HG02623 (cell line): Measurements from ENCODE around the gene ZDHHC19.
"Not testable (repeated sequence)": the region's sequence is repeated elsewhere in the genome, so short reads cannot be mapped to it uniquely, and the experiment has no call there.

Source experiments
- ATAC-seq: cut with Tn5 transposase; IDR thresholded peaks from one replicate; pipeline ENCODE4 v1.9.1; 2021; ENCODE audit warnings: moderate library complexity; ENCODE audit not compliant: unreplicated experiment

ZDHHC19 gene, protein sequence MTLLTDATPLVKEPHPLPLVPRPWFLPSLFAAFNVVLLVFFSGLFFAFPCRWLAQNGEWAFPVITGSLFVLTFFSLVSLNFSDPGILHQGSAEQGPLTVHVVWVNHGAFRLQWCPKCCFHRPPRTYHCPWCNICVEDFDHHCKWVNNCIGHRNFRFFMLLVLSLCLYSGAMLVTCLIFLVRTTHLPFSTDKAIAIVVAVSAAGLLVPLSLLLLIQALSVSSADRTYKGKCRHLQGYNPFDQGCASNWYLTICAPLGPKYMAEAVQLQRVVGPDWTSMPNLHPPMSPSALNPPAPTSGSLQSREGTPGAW

DNA sequence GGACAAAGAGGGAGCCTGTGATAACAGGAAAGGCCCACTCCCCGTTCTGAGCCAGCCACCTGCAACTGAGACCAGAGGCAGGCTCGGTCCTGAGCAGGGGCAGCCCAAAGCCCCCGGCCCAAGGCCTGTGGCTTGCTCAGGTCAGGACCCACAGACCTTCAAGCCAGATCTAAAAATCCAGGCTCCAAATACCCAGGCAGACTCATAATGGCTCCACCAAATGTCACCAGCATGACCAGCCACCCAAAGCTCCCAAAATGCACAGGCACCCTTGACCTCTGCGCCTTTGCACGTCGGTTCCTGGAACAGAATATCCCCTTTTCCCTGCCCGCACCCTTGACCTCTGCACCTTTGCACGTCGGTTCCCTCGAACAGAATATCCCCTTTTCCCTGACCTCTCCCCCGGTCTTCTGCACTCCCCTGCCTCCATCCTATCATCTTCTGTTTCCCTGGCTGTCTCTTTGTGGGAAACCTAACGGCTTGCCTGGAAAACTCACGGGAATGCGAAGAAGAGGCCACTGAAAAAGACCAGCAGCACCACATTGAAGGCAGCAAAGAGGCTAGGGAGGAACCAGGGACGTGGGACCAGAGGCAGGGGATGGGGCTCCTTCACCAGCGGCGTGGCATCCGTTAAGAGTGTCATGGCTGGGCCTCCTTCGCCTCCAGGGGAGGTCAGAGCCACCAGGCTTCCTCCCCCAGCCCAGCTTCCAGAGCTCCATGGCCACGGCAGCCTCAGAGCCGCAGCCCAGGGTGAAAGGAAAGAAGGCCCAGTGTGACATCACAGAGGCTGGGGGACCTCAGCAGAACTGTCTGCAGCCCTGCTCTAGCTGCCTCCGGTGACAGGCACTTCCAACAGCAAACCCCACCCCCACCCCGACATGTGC lies at the start of gene ZDHHC19:
Gene ZDHHC19 (minus strand): TSS at position 728 of the 884 bp plus-strand sequence. CDS start 85 bp downstream, at position 643.
- ATAC-seq, result no peak

DNA sequence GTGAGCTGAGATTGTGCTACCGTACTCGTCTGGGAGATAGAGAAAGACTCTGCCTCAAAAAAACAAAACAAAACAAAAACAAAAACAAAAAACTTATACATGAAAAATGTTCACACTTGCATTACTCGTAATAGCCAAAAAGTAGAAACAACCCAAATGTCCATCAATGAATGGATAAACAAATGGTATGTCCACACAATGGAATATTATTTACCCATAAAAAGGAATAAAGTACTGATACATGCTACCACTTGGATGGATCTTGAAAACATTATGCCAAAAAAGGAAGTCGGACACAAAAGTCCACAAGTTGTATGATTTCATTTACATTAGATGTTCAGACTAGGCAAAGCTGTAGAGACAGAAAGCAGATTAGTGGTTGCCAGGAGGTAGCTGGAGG lies 49.6 kb upstream of the ZDHHC19 start:
- no peak for ATAC-seq

DNA sequence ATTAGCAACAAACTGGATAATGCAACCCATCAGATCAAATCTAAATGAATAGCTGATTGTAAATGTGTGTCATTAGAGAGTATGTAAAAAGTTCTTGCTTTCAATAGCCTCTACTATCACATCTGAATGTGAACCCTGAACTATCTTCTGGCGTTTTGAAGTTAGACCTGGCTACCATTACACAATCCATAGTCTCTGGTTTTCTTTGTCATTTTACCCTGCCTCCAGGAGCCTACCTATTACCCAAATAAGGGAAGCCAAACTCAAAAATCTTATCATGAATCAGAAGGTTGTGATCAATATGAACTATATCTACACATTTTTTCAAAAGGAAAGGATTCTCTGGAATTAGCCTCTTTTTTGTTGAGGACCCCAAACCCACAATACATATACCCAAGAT lies 44.6 kb upstream of the ZDHHC19 start:
- no peak for ATAC-seq

DNA sequence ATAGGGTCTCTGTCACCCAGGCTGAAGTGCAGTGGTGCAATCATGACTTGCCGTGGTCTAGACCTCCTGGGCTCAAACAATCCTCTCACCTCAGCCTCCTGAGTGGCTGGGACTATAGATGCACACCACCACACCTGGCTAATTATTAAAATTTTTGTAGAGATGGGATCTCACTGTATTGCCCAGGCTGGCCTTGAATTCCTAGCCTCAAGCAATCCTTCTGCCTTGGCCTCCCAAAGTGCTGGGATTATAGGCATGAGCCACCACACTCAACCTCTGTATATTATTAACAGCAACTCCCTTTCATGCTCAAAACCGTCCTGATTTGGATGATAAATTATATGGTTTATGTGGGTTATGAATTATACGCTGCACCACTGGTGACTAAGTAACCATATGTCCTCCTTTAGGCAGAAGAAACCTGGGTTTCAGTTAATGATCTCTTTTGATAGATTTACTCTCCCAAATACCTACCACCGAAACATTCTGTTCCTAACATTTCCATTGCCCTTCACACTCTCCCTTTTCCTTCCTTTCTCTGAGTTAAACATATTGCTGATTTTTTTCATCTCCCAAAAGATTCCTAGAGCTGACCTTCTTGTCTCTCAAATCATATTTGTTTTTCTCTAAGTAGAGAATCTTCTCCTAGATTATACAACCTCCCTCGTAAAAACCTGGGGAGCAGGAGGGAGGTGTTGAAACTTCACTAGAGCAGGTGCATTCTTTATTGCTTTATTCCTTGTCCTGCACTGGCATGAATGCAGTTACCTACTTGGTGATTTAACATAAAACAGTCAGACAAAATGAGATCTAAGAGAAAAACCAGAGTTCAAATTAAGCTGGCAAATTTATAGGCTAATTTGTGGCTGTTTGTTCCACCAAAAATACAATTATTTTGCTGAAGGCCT lies 43.4 kb upstream of the ZDHHC19 start:
- no peak for ATAC-seq

DNA sequence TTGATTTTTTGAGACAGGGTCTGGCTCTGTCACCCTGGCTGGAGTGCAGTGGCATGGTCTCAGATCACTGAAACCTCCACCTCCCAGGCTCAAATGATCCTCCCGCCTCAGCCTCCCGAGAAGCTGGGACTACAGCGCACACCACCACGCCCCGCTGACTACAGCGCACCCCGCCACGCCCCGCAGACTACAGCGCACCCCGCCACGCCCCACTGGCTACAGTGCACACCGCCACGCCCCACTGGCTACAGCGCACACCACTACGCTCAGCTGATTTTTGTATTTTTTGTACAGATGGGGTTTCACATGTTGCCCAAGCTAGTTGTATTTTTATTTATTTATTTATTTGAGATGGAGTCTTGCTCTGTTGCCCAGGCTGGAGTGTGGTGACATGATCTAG lies 40.7 kb upstream of the ZDHHC19 start:
- no peak for ATAC-seq

DNA sequence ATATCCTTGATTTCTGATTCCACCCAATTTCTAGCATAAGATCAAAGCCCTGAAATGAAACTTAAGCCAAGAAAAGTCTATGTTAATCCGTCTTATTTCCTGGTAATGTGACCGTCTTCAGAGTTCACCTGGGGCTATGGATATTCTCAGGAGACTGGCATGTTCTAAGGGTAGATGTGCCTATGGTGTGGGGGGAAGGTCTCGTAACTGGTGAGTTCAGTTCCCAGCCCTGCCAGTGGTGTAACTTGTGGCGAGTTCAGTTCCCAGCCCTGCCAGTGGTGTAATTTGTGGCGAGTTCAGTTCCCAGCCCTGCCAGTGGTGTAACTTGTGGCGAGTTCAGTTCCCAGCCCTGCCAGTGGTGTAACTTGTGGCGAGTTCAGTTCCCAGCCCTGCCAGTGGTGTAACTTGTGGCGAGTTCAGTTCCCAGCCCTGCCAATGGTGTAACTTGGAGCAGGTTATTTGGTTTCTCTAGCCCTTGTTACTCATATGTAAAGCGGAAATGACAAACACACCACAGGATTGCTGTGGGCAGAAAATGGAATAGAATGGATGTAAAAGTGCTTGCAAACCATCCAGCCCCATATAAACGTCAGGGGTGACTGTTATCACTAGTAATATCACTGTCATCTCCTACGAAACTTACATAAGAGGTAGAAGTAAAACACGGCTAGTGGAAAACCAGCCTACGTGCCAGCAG lies 35.6 kb upstream of the ZDHHC19 start:
- ATAC-seq, result no peak

DNA sequence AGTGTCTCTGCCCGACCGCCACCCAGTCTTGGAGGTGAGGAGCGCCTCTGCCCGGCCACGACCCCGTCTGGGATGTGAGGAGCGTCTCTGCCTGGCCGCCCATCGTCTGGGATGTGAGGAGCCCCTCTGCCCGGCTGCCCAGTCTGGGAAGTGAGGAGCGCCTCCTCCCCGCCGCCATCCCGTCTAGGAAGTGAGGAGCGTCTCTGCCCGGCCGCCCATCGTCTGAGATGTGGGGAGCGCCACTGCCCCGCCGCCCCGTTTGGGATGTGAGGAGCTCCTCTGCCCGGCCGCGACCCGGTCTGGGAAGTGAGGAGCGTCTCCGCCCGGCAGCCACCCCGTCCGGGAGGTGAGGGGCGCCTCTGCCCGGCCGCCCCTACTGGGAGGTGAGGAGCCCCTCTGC lies 33.0 kb upstream of the ZDHHC19 start:
- not testable (repeated sequence) for ATAC-seq

DNA sequence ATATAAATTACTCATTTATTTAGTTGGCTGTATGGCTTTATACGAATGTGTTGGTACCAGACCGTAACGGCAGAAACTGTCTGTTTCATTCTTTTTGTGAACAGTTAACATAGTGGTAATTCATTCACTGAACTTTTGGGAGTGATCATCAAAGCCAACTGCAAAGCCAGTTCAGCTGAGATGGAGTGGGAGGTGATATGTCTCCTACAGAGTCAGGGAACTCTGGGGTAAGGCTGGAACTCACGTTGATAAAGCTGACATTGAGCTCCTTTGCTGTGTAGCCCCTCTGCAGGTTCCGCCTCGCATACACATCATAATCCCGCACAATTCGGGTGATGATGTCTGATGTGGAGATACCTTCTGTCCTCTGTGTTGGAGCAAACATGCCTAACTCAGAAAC lies 30.5 kb upstream of the ZDHHC19 start:
- ATAC-seq, result no peak

DNA sequence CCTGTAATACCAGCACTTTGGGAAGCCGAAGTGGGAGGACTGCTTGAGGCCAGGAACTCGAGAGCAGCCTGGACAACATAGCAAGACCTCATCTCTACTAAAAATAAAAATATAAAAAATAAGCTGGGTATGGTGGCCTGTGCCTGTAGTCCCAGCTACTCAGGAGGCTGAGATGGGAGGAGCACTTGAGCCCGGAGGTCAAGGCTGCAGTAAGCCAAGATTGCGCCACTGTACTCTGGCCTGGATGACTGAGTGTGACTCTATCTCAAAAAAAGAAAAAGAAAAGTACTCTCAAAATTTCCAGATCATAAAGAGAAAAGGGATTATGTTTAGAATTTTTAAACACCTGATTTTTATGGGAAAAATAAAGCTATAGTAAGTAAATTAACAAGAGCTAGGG lies 29.2 kb upstream of the ZDHHC19 start:
- ATAC-seq, result no peak

DNA sequence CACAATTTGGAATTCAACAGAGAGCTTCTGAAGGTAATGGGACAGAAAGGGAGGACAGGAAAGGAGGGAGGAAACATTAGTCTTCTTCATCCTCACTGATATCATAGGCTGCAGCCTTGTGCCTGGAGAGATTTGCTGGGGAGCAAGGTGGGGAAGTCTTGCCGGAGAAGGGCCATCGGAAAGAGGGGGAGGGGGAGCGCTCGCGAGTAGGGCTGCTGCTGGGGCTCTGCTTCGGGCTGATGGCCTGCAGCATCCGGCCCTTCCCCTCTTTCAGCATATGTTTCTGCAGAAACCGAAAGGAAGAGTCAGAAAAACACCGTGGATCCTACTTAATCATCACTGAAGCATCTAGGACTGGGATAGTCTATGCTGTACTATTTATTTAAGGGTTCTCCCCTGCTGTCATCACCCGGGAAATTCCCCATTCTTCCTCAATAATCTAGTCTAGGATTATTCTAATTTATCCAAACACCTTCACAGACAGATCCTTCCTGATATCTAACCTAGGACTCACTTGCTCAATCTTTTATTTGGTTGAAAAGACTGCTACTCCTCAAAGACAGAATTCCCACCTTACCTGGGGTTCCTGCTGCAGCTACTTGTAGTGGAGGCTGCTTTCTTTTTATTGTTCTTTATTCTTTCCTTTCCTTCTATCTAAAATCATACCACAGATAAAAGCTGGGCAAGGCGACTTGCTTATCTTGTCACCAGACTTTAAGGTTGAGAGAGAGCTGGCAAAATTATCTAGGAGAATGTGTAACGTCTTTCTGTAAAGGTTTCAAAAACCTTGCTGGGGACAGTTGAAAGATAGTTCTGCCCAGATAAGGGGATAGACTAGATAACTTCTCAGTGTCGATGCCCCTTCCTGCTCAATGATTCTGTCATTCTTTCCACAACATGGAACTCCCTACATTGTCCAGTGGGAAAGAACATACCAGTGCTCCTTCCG lies 27.7 kb upstream of the ZDHHC19 start:
- no peak for ATAC-seq

DNA sequence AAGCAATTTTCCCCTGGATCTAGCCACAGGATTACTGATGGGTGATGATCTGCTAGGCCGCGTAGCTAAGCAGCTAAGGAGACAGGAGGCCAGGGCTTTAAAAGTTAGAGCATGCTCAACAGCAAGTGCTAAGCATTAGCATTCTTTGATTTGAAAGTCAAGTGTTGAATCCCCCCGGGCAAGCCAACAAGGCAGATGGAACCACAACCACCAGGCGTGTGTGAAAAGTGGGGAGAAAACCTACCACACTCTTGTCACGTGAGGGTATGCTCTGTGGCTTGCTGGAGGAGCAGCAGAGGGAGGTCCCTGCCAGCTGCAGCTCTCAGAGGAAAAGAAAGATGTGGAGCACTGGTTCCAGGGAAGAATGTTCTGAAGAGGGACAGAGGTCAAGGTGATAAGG lies 26.0 kb upstream of the ZDHHC19 start:
- ATAC-seq, result no peak

DNA sequence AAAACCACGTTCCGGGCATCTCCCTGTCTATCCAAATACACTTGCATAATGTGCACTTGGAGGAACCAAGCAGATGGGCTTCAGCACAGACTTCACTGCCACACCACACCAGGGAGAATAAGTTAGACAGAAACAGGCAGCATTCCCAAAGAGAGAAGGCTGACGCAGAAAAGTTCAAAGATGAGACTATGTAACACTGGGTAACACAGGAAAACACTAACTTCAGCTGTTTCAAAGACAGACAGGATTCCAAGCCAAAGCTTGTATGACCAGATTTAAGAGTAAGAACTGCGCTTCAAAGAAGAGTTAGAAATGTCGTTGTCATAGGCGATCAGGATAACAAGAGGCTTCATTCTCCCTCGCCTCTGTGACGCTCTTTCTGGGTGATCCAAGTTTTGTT lies 25.0 kb upstream of the ZDHHC19 start:
- ATAC-seq, result no peak

DNA sequence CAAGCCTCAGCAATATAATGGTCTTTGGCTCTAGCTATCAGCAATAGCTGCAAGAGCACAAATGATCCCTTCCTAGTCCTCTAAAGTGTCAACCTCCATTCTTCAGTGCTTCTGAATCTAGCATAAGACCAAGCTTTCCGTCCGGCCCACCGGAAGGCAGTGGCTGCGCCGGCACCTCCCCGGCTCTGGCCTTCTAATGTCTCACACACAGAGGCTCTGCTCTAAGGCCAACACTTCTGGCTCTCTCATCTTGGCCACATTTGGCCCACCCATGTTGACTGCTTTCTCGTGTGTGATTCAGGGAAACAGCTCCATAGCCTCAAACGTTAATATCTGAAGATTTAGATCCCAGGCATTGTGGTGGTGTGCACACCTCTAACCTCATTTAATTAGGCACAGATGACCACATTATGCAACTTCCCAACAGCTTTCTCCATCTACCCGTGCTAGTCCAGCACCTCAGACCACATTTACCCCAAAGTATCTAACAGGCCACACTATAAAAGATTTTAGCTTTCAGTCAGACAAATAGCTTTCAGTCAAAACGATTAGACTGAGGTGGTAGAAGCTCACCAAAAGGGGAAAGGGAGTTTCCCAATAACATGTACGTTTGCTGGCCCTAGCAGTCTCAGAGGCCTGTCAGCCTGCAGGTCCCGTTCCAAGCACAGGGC lies 24.4 kb upstream of the ZDHHC19 start:
- ATAC-seq, result no peak

DNA sequence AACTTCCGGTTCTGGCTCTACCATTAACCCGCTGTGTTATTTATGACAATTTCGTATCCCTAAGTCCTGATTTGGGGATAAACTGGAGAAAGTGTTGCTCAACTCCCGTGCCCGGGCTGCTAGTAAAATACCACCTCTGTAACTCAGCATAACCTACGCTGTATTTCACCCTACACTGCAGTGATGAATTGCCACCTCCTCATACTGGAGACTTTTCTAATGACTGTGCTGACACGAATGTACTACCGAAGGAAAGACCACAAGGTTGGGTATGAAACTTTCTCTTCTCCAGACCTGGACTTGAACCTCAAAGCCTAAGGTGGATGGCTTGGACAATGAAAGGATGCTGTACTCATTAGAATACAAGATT lies 21.7 kb upstream of the ZDHHC19 start:
- no peak for ATAC-seq

DNA sequence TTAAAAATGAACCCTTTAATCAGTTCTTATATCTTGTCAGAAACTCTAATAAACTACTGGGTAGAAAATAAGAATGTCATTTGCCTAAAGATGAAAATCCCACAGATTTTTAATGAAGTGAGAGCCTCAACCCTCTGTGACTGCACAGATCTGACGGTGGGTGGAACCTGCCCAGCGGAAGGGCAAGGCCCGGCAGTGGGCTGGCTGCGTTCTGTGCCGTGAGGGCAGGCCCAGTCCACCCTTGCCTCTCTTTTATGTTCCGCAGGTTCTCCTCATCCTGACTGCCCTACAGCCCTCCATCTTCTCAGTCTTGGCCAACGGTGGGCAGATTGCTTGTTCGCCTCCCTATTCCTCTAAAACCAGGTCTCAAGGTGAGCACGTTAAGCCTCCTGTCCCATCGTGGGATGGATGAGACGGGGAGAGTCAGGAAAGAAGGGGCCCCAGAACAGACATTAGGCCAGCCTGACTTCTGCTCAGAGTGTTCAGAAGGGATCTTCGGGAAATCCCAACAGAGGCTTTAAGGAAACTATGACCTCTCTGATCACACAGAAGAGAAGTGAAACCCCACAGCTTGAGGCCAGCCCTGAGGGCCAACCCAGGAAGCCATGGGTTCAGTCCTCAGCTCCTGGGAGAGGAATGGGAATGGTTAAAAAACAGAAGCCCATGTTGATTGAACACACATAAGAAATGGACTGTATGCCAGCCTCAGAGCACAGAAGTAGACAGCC lies 21.1 kb upstream of the ZDHHC19 start:
- ATAC-seq, result peak; percentile 51

DNA sequence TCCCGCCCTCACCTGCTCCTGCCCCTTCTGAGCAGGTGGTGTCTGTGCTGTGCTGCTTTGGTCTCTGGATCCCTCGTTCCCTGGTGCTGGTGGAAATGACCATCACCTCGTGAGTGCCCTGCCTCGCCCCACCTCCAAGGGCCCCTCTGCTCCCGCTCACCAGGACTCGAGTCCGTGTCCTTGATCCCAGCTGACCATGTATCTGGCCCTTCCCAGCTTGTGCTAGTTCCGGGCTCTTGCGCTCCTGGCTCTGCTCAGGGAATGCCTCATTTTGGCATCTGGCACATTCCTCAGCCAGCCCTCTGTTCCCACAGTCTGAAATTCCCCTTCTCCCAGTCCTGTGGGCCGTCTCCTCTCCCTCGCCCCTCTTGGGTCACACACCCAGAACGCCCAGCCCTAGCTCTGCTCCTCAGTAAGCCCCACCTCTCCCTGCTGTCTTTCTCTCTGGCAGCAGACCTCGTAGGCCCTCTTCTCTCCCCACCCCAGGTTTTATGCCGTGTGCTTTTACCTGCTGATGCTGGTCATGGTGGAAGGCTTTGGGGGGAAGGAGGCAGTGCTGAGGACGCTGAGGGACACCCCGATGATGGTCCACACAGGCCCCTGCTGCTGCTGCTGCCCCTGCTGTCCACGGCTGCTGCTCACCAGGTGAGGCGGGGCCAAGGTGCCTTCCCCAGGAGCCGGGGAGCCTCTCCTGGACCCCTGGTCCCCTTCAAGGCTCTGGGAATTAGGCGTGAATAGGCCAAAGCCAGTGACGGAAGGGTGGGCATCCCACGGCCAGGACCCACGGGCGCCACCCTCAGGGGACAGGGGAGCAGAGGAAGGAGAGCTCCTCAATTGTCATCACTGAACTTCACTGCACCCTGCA lies 16.7 kb upstream of the ZDHHC19 start:
- ATAC-seq, result no peak

DNA sequence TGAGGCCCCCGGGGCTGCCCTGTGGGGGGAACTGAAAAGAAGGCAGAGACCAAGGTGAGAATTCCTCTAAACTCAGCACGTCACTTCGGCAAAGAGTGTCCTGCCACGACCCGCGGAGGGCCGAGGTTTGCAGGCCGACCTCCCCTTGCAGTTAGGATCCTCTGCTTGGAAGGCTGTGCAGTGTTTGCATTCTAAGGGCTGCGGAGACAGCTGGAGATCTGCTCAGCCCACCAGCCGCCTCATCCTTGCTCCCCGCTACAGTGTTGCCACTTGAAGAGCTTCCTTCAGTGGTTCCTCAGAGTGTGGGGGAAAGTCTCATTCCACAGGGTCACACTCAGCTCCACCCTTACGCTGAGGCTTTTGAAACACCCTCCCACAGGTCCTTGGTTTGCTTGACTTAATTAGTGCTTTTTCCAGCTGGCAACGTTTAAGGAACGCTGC lies 15.9 kb upstream of the ZDHHC19 start:
- ATAC-seq, result no peak
